GM18907 (cell line): ENCODE data around the gene KCNK2.

ENCODE experiments used
- ATAC-seq: cut with Tn5 transposase; IDR thresholded peaks from one replicate; pipeline ENCODE4 v1.9.1; 2021; ENCODE audit warnings: mild to moderate bottlenecking, moderate library complexity; ENCODE audit not compliant: unreplicated experiment

KCNK2 gene

GRCh38 chr1:215250913-215251312 lies 168.4 kb downstream of the KCNK2 start:
- no peak for ATAC-seq

GRCh38 chr1:215251428-215251827 lies 168.9 kb downstream of the KCNK2 start:
- no peak for ATAC-seq

DNA sequence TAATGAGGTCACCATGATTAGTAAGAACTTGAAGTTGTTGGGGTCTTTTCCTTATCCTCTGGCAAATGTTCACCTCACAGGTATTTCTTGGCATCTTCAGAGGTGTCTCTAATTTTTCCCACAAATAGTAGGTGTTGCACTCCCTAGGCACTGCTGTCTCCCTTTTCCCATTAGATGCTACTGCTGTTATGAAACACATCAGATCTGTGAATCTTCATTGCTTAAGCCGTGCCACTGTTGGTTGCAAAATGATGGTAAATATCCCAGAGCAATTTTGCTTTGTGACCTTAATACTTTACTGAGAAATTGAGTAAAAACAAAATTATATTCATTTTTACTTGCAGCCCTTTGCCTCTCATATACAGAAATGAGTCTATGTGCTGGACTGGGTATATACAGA lies 169.6 kb downstream of the KCNK2 start:
- ATAC-seq, result no peak

DNA sequence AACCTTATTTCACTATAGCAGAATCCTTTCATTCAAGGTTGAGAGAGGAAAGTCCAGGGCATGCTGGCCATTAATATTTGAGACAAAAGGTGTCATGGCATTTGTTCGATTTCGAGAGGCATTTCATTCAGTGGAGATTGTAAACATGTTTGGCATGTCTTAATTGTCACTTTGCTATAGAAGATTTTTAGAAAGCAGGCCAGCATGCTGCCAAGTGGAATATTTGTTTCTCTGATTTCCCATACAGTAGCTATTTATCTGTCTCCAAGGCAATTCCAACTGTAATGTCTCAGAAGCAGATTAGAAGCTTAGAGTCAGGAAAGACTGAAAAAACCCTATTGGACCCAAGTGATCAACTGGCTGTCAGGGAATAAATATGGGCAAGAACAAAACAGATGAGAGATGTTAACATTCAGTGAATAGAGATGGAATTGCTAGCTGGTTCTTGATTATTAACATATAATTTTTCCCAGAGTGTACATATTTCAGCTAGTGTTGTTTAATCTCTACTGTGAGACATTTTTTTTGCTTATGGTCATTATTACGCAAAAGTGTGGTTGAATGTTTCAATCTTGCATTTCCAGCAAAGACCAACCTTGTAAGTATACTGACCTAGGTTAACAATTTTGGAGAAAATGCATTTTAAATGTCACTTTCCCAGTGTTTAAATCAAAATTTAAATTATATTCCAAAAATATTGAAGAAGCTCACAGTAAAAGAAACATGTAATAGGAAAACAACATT lies 174.6 kb downstream of the KCNK2 start:
- ATAC-seq, result no peak

DNA sequence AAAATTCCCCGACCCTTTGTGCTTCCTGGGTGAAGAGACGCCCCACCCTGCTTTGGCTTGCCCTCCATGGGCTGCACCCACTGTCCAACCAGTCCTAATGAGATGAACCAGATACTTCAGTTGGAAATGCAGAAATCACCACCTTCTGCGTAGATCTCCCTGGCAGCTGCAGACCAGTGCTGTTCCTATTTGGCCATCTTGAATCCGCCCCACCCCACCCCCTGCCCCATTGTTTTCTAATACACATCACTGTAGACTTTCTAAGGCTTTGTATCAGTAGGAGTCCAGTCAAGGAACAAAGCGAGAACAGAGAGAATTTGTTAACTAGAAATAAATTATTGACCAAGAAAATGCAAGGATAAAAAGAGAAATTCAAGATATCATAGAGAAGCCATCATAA lies 178.2 kb downstream of the KCNK2 start:
- no peak for ATAC-seq

- ATAC-seq, result no peak
Observed at GRCh38 chr1:215262106-215262505, 179.6 kb downstream of the KCNK2 start.

DNA sequence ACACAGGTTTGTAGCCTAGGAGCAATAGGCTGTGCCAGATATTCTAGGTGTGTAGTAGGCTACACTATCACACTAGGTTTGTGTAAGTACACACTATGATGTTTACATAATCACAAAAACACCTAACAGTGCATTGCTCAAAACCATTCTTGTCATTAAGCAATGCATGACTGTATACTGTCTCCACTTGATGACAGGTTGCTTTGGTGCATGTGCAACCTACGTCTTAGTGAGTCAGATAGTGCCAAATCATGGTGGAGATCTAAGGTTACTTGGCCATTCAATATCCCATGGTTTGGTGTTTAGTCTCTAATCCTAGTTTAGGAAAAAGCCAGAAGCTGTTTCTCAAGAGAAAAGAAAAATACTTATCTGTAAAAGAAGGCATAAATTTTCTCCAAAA lies 181.1 kb downstream of the KCNK2 start:
- ATAC-seq, result no peak

DNA sequence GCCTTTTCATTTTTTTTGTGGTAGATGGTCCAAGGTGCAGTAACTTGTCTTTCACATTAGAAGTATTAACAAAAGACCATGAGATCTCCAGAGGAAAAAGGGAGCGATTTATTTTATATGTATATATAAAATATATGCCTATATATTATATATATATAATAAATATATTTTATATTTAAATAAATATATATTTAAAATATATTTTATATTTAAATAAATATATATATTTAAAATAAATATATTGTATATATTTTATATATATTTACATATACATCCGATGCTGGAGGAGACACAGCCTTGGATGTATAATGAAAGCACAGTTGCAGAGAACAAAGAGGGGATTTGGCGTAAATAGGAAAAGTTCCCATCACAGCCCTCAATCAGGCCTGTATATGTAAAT lies 182.1 kb downstream of the KCNK2 start:
- no peak for ATAC-seq

- ATAC-seq, result no peak
Observed at GRCh38 chr1:215267495-215267894, 185.0 kb downstream of the KCNK2 start.

DNA sequence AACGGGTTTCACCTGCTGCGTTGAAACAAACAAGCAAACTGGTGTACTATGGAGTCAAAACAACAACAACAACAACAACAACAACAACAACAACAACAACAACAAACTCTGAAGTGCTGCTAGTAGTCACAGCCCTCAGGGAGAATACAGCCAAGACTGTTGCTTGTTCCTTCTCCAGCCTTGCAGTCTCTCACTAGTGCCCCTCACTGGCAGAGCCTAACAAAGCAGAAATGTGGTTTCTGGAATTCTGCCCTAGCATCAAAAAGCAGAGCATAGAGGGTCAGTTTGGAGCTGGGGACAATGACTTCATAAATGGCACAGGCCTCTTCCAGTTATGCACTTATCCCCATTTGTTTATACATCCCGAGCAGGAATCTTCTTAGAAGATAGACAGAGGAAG lies 187.4 kb downstream of the KCNK2 start:
- no peak for ATAC-seq

DNA sequence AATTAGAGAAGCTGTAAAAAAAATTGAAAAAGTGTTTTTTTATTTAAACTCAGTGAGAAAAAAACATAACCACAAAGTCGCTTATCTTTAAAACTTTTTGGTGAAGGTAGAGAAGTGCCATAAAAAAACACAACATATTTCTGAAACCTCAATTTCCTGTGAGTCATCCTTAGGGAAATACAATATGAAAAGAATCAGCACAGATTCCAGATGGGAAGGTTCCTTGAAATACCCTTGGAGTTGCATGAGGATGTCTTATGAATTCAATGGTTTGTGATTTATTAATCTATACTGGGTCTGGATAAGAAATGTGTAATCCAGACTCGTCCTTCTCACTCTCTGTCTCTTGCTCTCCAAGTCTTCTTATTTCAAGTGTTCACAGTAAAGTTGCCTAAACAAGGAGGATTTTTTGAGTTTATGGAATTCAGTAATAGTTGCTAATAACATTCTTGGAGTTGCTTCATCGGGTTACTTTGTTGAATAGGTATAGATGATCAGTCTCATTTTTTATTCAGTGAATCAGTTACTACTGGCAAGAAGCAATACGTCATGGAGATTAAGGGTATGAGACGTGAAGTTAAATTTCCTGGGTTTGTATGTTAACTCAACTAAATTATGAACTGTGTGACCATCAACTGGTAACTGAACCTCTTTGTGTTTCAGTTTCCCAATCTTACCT lies 191.4 kb downstream of the KCNK2 start:
- no peak for ATAC-seq

DNA sequence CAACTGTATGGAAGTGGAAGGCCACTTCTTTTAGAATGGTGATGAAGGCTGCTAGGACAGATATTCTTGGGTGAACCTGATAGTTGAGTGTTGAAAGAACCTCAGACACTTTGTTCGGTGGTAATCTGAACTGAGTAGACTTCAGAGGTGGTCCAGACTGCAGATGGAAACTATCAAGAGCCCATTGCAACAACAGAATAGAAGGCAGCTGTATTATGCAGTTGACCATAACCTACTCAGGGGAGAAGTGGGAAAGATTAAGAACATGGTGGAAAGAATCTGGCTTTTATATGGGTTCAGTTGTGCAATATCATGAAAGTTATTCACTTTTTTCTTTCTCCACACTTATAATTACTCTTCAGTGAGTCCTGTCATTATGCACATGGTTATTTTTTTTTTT lies 194.0 kb downstream of the KCNK2 start:
- ATAC-seq, result no peak

DNA sequence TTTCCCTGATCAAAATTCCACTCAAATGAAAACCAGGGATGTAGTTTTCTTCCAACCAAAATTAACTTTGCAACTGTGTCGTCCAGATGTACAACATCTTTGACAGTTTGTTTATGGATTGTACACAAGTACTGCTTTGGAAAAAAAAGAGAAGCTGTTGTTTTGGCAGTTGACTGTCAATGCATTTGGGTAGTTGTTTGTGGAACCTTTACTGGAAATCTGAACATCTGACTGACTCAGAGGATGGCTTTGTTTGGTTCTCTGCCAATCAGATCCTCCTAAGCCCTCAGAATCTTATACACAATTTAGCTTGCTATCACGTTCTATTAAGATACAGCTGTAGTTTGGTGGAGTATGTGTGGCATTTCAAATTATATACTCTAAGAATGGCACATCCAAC lies 195.0 kb downstream of the KCNK2 start:
- ATAC-seq, result no peak

DNA sequence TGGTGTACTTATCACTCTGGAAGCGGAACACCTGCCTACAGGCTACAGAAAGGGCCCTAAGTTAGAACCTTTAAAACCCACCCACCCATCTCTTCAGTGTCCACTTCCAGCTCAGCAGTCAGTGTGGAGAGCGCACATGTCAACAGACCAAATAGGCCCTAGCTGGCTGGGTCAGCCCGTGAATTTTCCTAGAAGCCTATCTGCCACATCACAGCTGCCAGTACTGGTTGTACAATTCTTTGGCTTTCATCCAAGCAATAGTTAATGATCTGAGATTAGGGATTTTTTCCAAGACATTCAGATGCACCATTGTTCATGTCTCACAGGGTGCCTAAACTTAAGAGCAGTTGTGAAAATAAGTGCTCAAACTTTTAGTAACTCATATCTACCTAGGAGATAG lies 197.1 kb downstream of the KCNK2 start:
- ATAC-seq, result no peak

GRCh38 chr1:215282557-215282956 lies 200.0 kb downstream of the KCNK2 start:
- ATAC-seq, result no peak

DNA sequence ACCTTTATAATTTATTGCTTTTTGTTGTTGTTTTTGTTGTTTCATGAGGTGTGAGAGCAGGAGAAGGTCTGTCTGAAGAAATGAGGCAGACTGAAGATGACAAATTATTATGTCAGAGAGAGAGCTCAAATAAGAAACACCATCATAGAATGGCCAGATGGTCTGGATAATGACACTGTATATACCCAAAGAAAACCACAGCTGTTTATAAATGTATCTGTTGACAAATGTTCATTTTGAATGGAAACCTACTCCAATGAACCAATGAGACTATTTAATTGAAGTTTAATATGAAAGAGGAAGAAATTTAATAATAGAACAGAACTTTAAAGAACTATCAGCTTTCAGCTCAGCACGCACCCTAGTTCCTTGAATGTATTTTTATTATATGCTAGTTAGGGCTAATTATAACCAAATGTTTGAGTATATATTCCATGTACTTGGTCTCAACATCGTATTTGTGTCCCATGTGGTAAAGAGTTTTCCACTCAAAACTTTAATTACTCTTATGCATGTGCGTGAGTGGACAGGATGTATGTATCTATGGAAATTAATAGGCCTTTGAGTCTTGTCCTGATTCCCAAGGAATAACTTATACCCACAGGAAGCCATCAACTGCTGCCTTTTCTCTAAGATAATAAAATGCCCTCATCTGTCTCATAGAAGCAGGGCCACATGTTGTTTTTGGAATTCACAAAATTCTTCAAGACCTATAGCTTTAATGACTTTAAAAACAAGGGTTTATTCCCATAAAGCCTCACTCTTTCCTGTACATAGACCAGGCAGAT lies 202.7 kb downstream of the KCNK2 start:
- no peak for ATAC-seq
